NT2/D1 (cell line): ENCODE measurements around the gene PBRM1.

Source experiments
- SUZ12 ChIP-seq: IDR thresholded peaks from 2 replicates; pipeline ENCODE4 v1.6.1; 2011; ENCODE audit not compliant: insufficient read length, insufficient read depth; ENCODE audit errors: extremely low read depth
- YY1 ChIP-seq: IDR thresholded peaks from 2 replicates; pipeline ENCODE4 v1.6.1; 2011; ENCODE audit not compliant: insufficient read length, insufficient read depth

- no peak for TF ChIP-seq SUZ12
- no peak for TF ChIP-seq YY1
Measured at GRCh38 chr3:52534281-52535183, 151.2 kb downstream of the PBRM1 start.
